Measurements from ENCODE around the gene PARP16. TPM values are rescaled to one million over a fixed set of nuclear protein-coding genes. Genes with fewer than 3 reads are reported as not detected.
"Not testable (repeated sequence)": the region's sequence is repeated elsewhere in the genome, so short reads cannot be mapped to it uniquely, and the experiment has no call there.

PARP16 gene
- total RNA-seq, 1 donor from 2014 or later: 6.0 TPM

DNA sequence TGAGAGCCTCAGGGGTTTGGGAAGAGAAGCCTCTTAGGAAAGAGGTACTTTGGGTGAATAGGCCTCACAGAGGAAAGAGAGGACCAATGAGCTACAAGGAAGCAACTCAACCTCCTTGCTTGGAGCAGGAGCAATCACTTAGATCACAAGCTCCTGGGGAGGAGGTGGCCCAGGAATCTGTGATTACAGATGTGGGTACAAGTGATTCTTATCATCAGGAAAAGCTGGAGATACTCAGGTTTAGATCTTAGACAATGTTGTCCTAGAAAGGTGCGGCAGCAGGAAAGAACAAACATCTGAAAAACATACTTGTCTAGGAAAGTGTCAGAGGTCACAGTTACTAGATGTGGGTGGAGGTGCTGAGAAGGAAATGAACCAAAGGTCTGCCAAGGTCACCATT is 8.2 kb downstream of the PARP16 start:
- no peak for DNase-seq (ENCODE audit: low spot score)

DNA sequence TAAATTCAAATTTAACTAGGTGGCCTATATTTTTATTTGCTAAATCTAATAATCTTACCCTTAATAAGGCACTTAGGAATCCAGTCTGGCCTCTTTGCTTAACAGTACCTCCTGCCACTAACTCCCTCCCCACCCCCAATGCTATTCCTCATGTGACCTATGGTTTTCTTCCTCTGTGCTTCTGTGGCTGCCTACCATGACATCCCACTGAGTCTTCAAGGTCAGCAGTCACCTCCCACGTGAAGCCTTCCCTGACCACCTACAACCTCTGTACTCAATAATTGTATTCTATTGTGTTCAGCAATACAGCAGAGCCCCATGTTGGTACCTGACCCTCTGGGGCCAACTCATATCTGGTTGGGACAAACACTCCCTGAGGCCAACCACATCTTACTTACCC is 9.7 kb downstream of the PARP16 start:
- DNase-seq (ENCODE audit: low spot score): no peak

DNA sequence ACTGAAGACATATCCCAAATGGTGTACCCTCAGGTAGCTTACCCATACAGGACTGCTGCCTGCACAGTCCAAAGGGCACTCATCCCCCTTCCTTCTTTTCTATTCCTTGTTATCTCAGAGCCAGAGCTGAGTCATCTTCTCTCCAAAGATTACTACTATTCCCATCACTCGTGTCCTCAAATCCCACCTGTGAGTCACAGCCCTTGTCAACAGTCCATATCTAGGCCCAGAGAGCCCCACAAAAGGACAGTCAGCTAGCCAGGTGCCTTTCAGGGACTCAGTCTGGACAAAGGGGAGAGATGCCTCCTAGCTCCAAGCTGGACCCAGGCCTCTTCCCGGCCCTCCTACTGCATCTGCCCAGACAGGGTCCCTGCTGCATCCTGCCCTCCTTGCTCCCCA is 11.0 kb downstream of the PARP16 start:
- DNase-seq (ENCODE audit: low spot score): no peak

DNA sequence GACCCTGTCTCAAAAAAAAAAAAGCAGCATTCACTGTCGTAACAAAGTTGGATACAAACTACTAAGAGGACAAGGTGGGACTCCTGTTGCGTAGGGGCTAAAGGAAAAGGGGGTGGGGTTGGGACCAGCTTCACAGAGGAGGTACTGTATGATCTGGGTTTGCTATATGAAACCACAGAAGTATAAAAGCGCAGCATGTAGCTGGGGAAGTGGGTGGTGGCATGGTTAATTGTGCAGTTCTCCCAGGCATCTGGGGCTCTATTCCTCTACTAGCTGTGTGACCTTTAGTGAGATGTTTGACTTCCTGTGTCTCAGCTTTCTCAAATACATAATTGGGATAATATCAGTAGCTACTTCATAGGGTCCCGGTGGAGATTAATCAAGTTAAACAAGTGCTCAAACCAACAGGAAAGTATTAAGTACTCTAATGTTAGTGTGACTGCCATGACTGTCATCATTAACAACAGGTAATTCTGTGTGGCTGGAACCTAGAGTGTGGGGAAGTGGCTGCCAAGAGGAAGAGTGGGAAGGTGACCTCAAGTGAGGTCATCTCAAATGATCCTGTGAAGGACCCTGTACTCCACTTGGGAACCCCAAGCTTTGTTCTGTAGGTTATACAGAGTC is 11.5 kb downstream of the PARP16 start:
- DNase-seq (ENCODE audit: low spot score): no peak

DNA sequence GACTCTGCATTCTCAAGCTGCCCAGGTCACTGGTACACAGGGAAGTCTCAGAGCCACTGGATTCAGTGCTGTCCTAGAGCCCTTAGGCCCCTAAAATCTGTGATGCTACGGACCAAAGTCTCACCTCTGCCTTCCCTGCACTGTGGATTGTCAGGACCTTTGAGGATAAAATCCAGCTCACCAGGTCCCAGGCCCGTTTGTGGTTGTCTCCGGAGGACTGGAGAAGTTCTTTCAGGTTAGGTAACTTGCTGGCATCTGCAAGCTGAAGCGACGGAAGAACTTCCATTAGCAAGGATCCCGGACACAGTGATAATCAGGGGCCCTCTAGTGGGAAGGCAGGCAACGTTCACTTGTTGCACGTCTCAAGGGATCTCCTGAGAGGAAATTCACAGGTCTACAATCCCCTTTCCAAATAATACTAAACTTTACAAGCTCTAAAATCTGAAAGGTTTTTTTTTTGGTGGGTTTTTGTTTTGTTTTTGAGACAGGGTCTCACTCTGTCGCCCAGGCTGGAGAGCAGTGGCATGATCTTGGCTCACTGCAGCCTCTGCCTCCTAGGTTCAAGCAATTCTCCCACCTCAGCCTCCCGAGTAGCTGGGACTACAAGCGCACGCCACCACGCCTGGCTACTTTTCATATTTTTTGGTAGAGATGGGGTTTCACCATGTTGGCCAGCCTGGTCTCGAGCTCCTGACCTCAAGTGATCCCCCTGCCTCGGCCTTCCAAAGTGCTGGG is 15.7 kb downstream of the PARP16 start:
- DNase-seq (ENCODE audit: low spot score): not testable (repeated sequence)

DNA sequence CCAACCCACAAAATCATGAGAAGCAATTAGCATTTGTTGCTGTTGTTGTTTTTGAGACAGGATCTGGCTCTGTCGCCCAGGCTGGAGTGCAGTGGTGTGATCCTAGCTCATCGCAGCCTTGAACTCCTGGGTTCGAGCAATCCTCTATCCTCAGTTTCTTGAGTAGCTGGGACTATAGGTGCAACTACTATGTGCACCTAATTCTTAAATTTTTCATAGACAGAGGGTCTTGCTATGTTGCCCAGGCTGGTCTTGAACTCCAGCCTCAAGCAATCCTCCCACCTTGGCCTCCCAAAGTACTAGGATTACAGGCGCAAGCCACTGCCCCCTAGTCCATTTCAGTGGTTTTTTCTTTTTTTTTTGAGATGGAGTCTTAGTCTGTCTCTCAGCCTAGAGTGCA is 18.3 kb downstream of the PARP16 start:
- no peak for DNase-seq (ENCODE audit: low spot score)

DNA sequence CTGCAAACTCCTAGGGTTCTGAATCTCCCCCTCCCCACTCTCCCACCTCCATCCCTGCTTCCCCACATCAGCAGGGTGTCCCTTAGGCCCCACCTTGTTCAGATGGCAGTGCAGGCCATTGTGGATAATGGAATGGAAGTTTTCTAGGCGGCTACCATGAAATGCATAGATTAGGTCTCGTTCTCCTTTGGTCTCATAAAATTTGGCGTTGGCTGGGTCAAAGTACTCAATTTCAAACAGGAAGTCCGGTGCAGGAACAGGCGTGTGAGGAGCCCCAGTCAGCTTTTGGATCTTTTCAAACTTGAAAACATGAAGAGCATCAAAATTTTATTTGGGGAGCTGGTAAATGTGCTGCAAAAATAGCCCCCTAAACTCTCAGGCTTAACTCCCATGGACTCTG is 20.2 kb downstream of the PARP16 start:
- no peak for DNase-seq (ENCODE audit: low spot score)

DNA sequence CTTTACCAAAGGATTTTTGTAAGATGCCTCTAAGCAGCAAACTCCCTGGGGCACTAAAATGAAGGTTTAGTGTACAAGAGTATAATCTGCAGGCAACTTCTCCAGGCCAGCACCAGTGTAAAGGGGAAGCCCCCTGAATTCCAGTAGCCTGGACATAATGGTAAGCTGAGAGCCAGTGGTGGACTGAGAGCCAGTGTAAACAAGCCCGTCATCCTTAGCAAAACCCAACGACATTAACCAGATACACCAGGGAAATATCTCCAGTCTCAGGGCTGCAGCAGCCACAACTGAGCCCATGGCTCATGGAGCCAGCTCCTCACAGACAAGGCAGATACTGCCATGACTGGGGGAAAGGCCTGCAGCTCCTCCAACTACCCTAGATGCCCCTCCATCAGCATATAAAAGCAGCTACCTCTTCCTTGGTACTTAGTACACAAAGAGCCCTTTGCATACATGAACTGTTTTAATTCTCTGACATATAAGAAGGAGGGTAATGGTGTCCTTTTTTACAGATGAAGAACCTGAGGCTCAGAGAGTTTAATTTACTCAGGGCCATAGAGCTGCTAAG is 21.7 kb downstream of the PARP16 start:
- DNase-seq (ENCODE audit: low spot score): no peak

DNA sequence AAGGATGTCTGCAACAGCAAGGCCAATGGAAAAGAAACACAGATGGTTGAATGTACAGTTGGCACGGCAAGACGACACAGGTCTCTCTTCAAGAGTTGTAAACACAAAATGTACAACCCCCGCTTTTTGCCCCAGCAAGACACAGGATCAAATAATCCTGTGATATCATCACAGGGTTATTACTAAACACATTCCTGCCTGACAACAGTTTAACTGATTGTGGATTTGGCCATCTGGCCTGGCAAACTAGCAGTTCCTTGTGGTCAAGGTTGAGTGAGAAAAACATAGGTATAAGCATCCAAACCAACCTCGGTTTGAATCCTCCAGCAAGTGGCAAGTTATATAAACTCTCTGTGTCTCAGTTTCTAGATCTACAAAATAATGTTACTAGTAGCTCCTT is 23.4 kb downstream of the PARP16 start:
- DNase-seq (ENCODE audit: low spot score): no peak

DNA sequence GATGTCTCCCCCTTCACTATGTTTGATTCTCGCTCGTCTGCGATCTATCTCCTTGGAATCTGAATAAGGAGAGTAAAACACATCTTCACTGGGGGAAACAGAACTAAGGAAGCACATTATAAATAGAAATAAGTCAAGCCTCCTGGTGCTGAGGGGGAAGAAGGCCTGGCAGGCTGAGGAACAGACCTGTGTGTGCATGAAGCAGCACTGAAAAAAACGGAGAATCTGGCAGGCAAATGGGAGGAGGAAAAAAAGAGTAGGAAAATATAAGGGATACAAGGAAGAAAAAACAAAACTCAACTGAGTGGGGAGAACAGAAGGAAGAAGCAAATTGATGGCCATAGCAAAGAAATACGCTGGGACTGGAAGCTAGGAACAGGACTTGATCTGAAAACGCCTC is 25.7 kb downstream of the PARP16 start:
- no peak for DNase-seq (ENCODE audit: low spot score)

DNA sequence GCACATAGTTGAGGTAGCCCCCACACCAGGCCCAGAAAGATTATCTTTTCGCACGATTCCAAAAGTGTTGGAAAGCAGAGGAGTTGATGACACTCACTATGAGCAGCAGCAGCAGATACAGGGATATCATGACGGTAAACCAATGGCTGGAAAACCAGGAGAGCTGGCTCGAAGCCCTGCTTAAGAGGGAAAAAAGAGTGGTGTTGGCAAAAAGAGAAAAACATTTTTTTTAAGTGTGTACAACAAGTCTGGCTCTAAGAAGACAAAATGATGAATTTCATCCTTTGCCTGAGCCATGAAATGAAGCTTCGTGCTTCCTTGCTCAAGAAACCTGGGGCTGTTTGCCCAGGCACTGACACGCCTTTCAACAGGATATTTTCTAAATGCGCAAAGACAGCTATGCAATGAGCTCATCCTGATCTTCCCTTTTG is 27.3 kb downstream of the PARP16 start:
- DNase-seq (ENCODE audit: low spot score): no peak

DNA sequence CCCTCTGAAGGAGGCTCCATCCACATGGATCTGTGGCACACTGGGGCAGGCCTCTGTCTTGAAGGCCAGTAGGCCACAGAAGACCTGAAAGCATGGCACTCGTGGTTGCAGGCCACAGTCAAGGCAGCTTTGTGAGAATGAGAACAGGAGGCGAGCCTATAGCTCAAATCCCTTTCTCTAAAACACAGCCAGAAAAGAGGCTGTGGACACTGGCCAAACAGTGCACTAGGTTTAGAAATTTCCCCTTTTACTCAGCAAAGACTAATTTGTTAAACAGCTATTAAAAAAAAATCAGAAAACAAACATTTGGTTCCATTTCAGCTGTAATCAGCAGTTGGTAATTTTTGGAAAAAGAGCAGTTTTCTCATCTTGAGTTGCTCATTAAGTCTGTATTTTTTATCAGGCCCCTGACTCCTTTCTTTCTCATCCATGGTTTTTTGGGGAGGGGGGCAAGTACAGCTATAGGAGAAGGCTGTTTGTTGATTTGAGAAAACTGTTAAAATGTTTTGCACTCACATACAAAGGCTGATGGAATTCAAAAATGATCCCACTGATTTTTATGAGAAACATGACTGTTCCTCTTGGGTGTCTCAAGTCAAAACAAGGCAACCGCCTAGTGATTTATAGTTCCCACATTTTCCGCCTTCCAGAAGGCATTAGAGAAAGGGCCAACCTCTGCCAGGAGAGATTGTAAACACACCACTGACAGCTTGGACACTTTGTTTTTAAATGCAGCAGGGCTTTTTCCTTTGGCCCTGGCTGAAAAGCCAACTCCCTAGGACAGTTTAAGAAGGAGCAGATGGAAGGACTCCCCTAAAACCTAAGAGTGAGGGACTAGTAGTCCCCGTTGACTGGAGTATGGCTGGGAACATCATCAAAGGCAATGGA is 28.1 kb downstream of the PARP16 start:
- DNase-seq (ENCODE audit: low spot score): no peak

DNA sequence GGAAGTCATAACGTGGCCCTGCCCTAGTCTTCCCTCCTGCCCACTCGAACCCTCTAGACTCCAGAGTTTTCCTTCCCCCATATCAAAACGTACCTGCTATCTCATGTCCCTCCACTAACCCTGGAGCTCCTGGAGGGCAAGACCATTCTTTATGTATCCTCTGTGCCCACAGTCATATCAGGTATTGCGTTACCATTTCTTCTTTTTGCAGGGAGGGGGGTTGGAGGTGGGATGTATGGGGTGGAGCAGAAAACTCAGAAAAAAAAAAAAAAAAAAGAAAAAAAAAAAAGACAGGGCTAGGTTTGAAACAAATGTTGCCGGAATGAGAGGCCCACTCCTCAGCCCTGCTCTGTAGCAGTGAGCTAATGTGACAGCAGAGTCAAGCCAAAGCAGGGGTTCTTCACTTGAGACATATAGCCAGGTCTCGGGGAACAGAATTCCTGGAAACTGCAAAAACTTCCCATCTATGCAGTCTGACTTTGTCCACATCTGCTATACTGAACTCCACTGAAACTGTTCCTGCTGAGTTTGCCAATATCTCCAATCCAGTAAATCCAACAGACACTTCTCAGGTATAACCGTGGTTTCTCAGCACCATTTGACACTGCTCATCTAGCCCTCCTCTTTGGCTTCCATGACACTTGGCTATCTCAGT is 31.1 kb downstream of the PARP16 start:
- DNase-seq (ENCODE audit: low spot score): no peak

DNA sequence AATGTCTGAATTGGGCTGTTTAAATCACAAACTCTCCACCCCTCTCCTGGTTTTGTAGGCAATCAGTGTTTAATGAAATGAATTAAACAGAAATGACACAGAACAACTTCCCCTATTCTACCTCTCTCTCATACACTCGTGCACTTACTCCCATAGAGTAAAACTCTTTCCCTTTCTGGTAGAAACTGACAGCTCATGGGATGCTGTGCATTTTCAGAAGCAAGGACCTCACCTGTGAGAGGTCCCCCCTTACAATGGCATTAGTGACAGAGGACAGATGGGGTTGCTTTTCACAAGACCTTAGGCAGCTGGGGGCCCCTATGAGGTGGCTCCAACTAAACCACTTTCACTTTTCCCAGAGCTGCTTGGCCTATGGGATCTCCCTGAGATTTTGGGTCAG is 31.9 kb downstream of the PARP16 start:
- no peak for DNase-seq (ENCODE audit: low spot score)

DNA sequence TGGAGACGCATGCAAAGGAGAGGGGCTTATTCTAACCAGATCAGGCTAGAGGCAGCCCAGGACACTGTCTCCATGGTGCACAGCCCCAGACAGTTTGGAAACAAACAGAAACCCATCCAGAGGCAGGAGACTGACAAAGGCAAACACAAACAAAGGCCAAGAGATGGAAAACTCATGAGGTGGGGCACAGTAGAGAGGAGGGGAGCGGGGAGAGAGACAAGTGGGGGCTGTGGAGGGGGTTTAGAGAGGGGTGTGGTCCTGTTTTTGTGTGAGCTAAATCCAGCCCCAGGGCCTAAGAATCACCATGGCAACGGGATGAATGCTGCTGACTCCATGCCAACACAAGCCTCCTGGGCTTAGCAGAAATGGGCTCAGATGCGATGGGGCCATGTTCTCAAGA is 32.3 kb downstream of the PARP16 start:
- DNase-seq (ENCODE audit: low spot score): no peak

DNA sequence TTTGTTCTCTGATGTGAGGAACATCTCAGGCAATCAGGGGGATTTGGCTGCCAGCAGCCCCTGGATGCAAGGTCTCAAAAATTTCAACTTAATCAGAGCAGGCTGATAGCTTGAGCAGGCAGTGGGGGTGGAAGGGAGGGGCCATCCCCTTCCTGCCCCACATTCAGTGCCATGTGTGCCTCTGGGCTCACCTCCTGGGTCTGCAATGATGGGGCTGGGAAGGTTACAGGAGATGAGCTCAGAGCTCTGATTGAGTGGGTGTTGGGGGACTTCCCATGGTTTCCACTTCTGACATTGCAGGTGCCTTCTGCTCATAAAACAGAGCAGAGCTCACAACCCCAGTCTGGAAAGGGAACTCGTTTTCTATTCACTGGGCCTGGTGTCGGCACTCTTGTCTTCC is 37.0 kb downstream of the PARP16 start:
- DNase-seq (ENCODE audit: low spot score): no peak

DNA sequence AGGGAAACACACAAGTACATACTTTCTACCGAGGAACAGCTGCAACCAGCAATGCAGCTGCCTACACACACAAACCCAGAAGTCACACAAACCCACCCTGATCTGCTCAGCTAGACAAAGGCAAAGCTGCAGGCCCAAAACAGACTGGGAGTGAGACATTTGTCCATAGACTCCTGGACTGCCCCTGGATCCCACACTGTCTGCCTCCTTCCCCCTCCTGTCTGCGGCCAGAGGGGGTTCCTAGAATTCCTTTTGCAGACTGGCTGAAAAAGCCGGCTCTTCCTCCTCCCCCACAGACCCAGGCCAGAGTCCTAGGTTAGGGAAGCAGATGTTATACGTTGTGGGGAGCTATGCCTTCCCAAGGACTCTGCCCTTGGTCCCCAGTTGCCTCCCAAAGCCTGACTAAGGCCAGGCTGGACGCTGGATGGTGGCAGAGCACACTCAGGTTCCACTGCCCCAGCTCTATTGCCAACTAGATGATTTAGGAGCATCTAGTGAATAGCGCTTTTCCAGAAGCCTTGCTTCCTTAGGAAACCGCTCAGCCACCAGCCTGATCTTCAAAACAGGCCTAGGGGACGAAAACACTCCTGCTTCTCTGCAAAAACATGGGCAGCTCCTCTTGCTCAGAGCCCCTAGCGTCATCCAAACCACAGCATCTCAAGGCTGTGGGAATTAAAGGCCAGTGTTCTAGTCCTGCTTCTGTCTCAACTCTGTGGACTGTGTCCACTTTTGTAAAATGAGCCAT is 38.0 kb downstream of the PARP16 start:
- DNase-seq (ENCODE audit: low spot score): no peak

DNA sequence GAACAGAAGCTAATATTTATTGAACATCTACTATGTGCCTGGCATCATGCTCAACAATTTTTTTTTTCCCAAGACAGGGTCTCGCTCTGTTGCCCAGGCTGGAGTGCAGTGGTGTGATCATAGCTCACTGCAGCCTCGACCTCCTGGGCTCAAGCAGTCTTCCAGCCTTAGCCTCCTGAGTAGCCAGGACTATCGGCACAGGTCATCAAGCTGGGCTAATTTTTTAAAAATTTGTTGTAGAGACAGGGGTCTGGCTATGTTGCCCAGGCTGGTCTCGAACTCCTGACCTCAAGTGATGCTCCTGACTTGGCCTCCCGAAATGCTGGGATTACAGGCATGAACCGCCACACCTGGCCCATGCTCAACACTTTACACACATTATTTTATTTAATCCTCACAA is 39.7 kb downstream of the PARP16 start:
- no peak for DNase-seq (ENCODE audit: low spot score)

DNA sequence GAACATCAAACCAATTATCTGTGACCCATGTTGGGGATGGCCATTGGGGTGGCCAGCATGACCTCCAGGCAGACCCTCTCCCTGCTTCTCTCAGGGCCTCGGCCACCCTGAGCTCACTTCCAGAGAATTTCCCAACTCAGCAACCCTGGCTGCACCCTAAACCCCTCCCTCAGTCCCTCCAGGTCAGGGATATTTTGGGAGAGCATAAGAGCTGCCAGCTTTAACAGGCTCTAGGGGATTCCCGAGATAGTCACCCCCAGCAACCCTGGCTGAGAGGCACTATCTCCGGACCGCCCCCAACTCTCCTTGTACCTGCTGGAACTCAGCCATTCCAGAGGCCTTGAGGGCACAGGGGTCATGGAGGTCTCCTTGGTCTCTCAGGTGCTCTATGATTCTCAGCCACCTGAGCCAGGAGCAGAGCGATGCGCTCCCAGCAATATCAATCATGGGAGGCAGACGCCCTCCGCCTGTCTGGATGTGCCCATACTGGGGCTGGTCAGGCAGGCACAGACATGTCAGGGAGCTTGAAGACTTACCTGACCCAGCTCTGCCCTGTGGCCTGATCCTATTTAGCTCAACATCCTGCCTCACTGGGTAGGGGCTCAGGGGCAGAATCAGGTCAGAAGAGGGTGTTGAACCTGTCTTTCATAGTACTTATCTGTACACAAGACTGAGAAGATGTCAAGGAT is 40.5 kb downstream of the PARP16 start:
- DNase-seq (ENCODE audit: low spot score): no peak
